GM12864 (cell line): ENCODE measurements around the gene GALNT18.

Source experiments
- DNase-seq: peaks from one replicate; pipeline ENCODE4 v3.0.0-alpha.2; 2011; ENCODE audit warnings: low read depth
- H3K4me3 ChIP-seq: 2 replicates; pipeline ENCODE4 v1.5.1; 2011; ENCODE audit warnings: mild to moderate bottlenecking, low read depth, low read length, control low read depth
- CTCF ChIP-seq: IDR thresholded peaks from 2 replicates; pipeline ENCODE4 v1.5.1; 2011; ENCODE audit warnings: low read depth, mild to moderate bottlenecking, moderate library complexity, low read length, control low read depth, inconsistent platforms; ENCODE audit errors: missing control alignments

Gene GALNT18

GRCh38 chr11:11626128-11626527 is 4.3 kb upstream of the GALNT18 start:
- DNase-seq = no peak

GRCh38 chr11:11624926-11625325 is 3.1 kb upstream of the GALNT18 start:
- TF ChIP-seq CTCF = no peak
- H3K4me3 ChIP-seq = no peak overlapping the region

More at GRCh38 chr11:11626128-11626527, 4.3 kb upstream of the GALNT18 start:
- H3K4me3 ChIP-seq = no peak overlapping the region
- TF ChIP-seq CTCF = no peak

GRCh38 chr11:11624204-11624603 is 2.4 kb upstream of the GALNT18 start:
- no peak for DNase-seq
- TF ChIP-seq CTCF = no peak
- H3K4me3 ChIP-seq = no peak overlapping the region

More at GRCh38 chr11:11624926-11625325, 3.1 kb upstream of the GALNT18 start:
- no peak for DNase-seq

- DNase-seq = no peak
- TF ChIP-seq CTCF = no peak
- no peak overlapping the region for H3K4me3 ChIP-seq
Measured at GRCh38 chr11:11622772-11623171, 967 bp upstream of the GALNT18 start.

- TF ChIP-seq CTCF = no peak
- peak overlapping the region; percentile 15 for H3K4me3 ChIP-seq
- DNase-seq = no peak
Measured at GRCh38 chr11:11622340-11622706, 518 bp upstream of the GALNT18 start.

- TF ChIP-seq CTCF = no peak
- peak overlapping the region; percentile 62 for H3K4me3 ChIP-seq
- no peak for DNase-seq
Measured at GRCh38 chr11:11620921-11621572, 758 bp downstream of the GALNT18 start.

GRCh38 chr11:11620173-11620920 is 1.5 kb downstream of the GALNT18 start:
- DNase-seq = no peak
- TF ChIP-seq CTCF = no peak
- H3K4me3 ChIP-seq = peak overlapping the region; percentile 62
